ENCODE data around the gene HMCN1. TPM values are rescaled to one million over a fixed set of nuclear protein-coding genes. Genes with fewer than 3 reads are reported as not detected.

HMCN1 gene
- total RNA-seq, 2 experiments from 2014 or later, result not detected

DNA sequence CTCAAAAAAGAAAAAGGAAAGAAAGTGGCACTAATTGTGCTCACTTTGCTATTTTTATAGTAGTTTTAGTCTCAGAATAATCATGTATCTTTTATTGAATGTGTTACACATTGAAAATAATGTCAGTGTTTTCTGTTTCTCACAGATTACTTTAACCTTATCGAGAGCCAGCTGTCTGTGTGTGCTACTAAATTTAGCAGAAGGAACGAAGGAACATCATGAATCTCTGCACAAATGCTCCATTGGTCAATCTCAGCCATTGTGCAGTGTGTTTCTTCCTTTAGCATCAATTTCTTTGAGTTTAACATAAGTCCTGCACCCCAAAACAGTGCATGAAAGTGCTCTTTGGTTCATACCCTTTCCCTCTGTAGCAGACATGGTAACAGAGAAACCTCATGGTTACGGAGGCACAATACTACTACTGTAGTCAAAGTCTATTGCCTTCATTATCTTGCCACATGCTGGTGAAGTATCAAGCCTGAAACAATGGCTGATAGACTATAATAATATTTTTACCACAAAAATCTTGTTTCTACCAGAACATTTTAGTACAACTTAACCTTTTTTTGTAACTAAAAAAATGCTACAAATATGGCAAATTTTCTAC lies 310.0 kb downstream of the HMCN1 start:
- intact Hi-C loops (cut with micrococcal nuclease), result no loop called here
- DNase-seq, result no peak
- no peak overlapping the region for H3K27ac Mint-ChIP-seq
- CTCF ChIA-PET, result no interaction called here
- POLR2A ChIA-PET, result no interaction called here
- no peaks in the 10 kb centered on the region for H3K9me3 Mint-ChIP-seq
- no peaks in the 10 kb centered on the region for H3K27me3 Mint-ChIP-seq
- H3K4me3 Mint-ChIP-seq, result no peak overlapping the region
- no peaks in the 10 kb centered on the region for H3K4me1 Mint-ChIP-seq (ENCODE audit: low read depth)
- H3K36me3 Mint-ChIP-seq, result no peaks in the 10 kb centered on the region

DNA sequence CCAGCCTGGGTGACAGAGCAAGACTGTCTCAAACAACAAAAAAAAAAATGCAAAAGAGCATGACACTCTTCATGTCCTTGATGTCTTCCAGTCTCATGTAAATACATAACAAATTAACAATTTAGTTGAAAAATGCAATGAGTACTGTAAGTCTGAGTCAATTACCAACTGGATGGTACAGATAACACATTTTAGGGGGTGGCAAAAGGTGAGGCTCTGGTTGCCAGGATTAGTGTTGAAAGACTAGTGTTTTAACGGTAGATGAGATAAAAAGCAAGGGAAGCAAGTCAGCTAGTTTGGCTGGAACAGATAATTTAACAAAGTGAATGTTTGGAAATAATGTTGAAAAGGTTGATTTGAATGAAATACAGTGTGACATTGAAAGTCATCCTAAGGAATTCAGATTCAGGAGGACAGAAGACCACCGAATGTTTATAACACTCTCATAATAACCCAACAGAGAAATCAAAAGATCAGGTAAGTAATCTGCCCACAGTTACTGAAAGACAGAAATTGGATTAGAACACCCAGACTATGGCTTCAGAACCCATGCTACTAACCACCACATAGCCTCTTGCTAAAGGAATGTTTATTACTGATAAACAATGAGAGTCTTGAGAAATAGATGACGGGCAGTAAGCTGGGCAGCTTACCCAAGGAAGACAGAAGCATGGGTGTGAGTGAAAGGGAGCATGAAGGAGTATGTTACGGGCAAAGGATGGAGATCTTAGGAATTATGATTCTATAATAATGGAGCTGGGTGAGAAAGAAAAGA lies 312.4 kb downstream of the HMCN1 start:
- H3K27me3 Mint-ChIP-seq, result no peaks in the 10 kb centered on the region
- no peaks in the 10 kb centered on the region for H3K9me3 Mint-ChIP-seq
- H3K4me1 Mint-ChIP-seq (ENCODE audit: low read depth), result no peaks in the 10 kb centered on the region
- DNase-seq, result no peak
- H3K4me3 Mint-ChIP-seq, result no peak overlapping the region
- intact Hi-C loops (cut with micrococcal nuclease), result no loop called here
- ChIA-PET CTCF (no interaction called here), POLR2A (no interaction called here)
- H3K36me3 Mint-ChIP-seq, result no peaks in the 10 kb centered on the region
- no peak overlapping the region for H3K27ac Mint-ChIP-seq

DNA sequence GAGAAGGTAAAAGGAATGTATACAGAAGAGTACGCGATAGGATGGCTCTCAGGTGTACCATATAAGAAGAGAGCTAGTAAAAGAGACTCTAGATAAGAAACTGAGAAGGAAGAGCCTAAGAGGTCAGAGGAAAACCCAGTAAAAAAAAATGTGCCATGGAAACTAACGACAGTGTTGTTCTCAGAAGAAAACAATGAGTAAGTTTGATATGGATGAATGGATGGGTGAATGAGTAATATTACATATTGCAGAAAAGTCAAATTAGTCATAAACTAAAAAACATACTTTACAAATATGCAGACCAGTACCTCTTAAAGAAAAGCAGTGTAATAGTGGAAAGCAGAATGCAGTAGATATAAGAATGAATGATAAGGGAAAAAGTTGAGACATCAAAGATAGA lies 316.2 kb downstream of the HMCN1 start:
- Mint-ChIP-seq H3K36me3 (no peaks in the 10 kb centered on the region), H3K9me3 (no peaks in the 10 kb centered on the region), H3K4me3 (no peak overlapping the region), H3K27me3 (peaks cover 1% of the 10 kb centered on the region), H3K4me1 (ENCODE audit: low read depth) (no peaks in the 10 kb centered on the region), H3K27ac (no peak overlapping the region)
- intact Hi-C loops (cut with micrococcal nuclease), result no loop called here
- ChIA-PET CTCF (no interaction called here), POLR2A (no interaction called here)
- DNase-seq, result no peak

DNA sequence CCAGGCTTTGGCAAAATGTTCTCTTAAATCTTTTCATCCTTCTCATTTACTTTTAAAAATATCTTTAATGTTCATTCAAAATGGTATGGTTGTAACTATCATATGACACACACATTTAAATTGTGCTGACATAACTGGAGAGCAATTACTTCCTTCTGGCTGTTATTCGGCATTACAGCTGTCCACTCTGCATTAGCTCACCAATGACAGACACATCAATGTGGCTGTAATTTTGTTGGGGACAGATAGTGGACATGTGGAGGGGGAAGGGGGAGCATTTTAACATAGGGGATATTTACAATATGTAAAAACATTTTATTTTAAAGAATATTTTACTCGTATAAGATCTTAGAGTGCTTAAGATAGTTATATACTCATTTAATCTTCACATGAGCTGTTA lies 319.8 kb downstream of the HMCN1 start:
- Mint-ChIP-seq H3K27me3 (peaks cover 1% of the 10 kb centered on the region), H3K27ac (no peak overlapping the region), H3K9me3 (no peaks in the 10 kb centered on the region), H3K36me3 (no peaks in the 10 kb centered on the region), H3K4me3 (no peak overlapping the region), H3K4me1 (ENCODE audit: low read depth) (no peaks in the 10 kb centered on the region)
- DNase-seq, result no peak
- intact Hi-C loops (cut with micrococcal nuclease), result no loop called here
- ChIA-PET POLR2A (no interaction called here), CTCF (no interaction called here)

DNA sequence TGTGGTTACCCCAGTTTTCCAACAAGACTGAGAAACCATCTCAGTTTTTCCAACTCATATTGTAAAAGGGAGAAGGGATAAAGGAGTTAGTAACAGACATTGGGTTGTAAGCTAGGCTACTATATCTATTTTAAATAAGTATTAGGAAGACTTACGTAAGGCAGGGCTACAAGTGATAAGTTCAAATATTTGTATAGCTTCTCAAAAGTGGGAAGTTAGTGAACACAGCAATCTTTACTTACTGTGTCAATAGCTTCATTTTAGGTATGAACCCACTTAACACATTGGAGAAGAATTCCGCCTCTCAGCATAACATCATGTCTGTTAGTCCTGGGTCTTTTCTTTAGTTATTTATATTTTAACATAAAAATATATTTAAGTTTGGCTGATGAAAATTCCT lies 320.7 kb downstream of the HMCN1 start:
- H3K9me3 Mint-ChIP-seq, result no peaks in the 10 kb centered on the region
- no peak overlapping the region for H3K4me3 Mint-ChIP-seq
- H3K4me1 Mint-ChIP-seq (ENCODE audit: low read depth), result no peaks in the 10 kb centered on the region
- ChIA-PET POLR2A (no interaction called here), CTCF (no interaction called here)
- DNase-seq, result no peak
- H3K36me3 Mint-ChIP-seq, result no peaks in the 10 kb centered on the region
- no peak overlapping the region for H3K27ac Mint-ChIP-seq
- intact Hi-C loops (cut with micrococcal nuclease), result no loop called here
- peaks cover 1% of the 10 kb centered on the region for H3K27me3 Mint-ChIP-seq

DNA sequence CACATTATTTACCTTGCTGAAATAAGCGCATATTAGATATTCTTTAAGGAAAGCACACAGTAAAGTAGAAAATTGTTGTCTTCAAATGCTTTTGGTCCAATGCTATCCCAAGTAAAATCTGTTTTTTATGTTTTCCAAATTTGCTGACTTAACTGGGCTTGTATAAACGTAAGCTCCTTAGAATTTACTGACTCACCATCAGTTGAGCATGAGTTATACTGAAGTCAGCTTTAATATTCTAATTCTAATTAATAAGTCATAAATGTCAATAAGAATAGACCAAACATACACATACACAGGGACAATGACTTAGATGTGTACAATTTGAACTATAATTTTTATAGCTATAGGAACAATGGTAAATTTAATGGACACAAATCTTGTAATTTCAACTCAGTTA lies 321.7 kb downstream of the HMCN1 start:
- Mint-ChIP-seq H3K4me1 (ENCODE audit: low read depth) (no peaks in the 10 kb centered on the region), H3K27ac (no peak overlapping the region), H3K4me3 (no peak overlapping the region), H3K9me3 (no peaks in the 10 kb centered on the region), H3K36me3 (no peaks in the 10 kb centered on the region), H3K27me3 (peaks cover 1% of the 10 kb centered on the region)
- no peak for DNase-seq
- intact Hi-C loops (cut with micrococcal nuclease), result no loop called here
- POLR2A ChIA-PET, result no interaction called here
- CTCF ChIA-PET, result no interaction called here

DNA sequence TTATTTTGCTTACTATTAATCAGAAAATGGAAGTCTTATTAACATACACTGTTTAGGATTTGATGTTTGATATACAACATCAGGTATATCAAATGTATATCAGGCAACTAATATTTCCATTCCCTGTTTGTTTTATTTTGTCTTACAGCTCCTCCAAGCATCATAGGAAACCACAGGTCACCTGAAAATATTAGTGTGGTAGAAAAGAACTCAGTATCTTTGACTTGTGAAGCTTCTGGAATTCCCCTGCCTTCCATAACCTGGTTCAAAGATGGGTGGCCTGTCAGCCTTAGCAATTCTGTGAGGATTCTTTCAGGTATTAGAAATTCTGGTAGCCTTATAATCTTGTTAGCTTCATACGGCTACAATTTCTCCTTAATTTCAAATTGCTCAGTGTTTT lies 322.9 kb downstream of the HMCN1 start:
- Mint-ChIP-seq H3K27me3 (peaks cover 1% of the 10 kb centered on the region), H3K4me3 (no peak overlapping the region), H3K4me1 (ENCODE audit: low read depth) (no peaks in the 10 kb centered on the region), H3K9me3 (no peaks in the 10 kb centered on the region), H3K27ac (no peak overlapping the region), H3K36me3 (no peaks in the 10 kb centered on the region)
- ChIA-PET POLR2A (no interaction called here), CTCF (no interaction called here)
- no peak for DNase-seq
- intact Hi-C loops (cut with micrococcal nuclease), result no loop called here

DNA sequence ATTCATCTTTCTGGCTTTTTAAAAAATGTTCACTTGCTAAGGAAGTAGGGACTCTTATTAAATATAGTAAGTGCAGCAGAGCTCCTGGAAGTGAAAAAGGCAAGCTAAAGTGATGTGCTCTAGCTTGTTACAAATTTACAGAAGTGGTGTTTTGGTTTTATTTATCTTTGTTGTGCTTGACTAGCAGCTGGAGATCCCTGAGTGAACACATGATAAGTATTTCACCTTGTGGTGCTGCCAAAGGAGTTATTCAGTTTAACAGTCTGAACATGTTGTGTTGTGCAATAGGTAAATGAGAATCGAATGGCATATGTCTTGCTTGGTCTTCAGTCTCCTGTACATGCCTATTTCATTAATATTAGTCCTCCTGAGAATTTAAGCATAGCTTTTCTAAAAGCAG lies 325.1 kb downstream of the HMCN1 start:
- intact Hi-C loops (cut with micrococcal nuclease), result no loop called here
- H3K27ac Mint-ChIP-seq, result no peak overlapping the region
- POLR2A ChIA-PET, result no interaction called here
- no peak for DNase-seq
- no peaks in the 10 kb centered on the region for H3K36me3 Mint-ChIP-seq
- CTCF ChIA-PET, result interaction anchor here (1.2 kb wide), 1 partner anchor 12 kb away, joined by 3 read pairs; no protein-coding TSS in a partner anchor
- no peaks in the 10 kb centered on the region for H3K9me3 Mint-ChIP-seq
- no peaks in the 10 kb centered on the region for H3K4me1 Mint-ChIP-seq (ENCODE audit: low read depth)
- no peak overlapping the region for H3K4me3 Mint-ChIP-seq
- peaks cover 1% of the 10 kb centered on the region for H3K27me3 Mint-ChIP-seq

DNA sequence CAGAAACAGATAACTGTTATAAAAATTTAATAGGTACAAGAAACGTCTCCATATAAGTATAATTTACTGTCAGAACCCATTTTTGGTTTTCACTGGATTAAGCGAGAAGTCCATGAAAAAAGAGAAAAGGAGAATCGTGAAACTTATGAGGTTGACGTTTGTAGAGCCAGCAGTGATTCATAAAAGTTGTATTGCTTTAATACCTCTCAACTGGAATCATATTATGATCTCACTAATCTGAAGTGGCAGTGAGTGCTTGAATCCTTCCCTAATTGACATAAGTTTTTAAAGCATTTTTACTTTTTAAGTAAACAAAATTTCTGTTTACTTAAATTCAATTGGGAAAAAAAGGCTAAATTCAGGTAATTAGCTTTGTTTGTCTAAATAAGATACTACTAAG lies 325.6 kb downstream of the HMCN1 start:
- CTCF ChIA-PET, result no interaction called here
- Mint-ChIP-seq H3K36me3 (no peaks in the 10 kb centered on the region), H3K27me3 (no peaks in the 10 kb centered on the region), H3K4me1 (ENCODE audit: low read depth) (no peaks in the 10 kb centered on the region), H3K9me3 (no peaks in the 10 kb centered on the region), H3K4me3 (no peak overlapping the region), H3K27ac (no peak overlapping the region)
- DNase-seq, result no peak
- intact Hi-C loops (cut with micrococcal nuclease), result no loop called here
- POLR2A ChIA-PET, result no interaction called here

DNA sequence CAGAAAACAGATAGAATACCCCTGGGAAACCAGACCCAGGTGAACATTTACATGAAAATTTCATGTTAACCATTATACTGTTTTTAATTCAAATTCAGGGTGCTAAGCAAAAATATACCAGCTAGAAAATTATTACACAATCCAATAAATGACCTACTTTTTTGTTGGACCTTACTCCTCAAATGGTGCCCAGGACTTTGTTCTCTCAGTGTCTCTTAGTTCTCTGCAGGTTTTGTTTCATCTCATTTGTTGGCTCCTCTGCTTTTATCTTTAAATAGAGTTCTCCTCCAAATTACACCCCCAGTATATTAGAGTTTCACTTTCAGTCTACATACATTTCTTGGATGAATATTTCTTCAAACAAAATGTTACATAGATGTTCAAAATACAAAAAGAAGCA lies 326.0 kb downstream of the HMCN1 start:
- Mint-ChIP-seq H3K27ac (no peak overlapping the region), H3K9me3 (no peaks in the 10 kb centered on the region), H3K36me3 (no peaks in the 10 kb centered on the region), H3K4me3 (no peak overlapping the region), H3K27me3 (no peaks in the 10 kb centered on the region), H3K4me1 (ENCODE audit: low read depth) (no peaks in the 10 kb centered on the region)
- intact Hi-C loops (cut with micrococcal nuclease), result no loop called here
- ChIA-PET POLR2A (no interaction called here), CTCF (no interaction called here)
- DNase-seq, result no peak

DNA sequence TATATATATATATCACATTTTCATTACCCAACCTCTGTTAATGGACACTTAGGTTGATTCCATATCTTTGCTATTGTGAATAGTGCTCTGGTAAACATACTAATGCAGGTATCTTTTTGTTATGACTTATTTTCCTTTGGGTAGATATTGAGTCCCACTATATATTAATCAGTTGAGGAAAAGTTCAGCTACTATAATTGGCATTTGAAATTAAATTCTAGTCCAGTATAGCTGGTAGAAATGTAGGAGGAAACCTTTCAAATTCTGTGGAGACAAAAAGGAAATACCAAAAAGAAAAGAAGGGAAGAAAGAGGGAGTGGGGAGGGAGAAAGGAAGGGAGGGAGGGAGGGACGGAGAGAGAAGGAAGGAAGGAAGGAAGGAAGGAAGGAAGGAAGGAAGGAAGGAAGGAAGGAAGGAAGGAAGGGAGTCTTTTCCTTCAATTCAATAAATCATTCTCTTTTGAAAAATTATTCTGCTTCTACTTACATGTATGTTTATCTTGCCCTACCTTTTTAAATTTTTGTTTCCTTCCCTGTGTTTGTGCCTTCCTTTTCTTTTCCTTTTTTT lies 329.0 kb downstream of the HMCN1 start:
- Mint-ChIP-seq H3K4me1 (ENCODE audit: low read depth) (no peaks in the 10 kb centered on the region), H3K4me3 (no peak overlapping the region), H3K27ac (no peak overlapping the region), H3K27me3 (no peaks in the 10 kb centered on the region), H3K36me3 (no peaks in the 10 kb centered on the region), H3K9me3 (no peaks in the 10 kb centered on the region)
- intact Hi-C loops (cut with micrococcal nuclease), result no loop called here
- POLR2A ChIA-PET, result no interaction called here
- no peak for DNase-seq
- CTCF ChIA-PET, result no interaction called here

DNA sequence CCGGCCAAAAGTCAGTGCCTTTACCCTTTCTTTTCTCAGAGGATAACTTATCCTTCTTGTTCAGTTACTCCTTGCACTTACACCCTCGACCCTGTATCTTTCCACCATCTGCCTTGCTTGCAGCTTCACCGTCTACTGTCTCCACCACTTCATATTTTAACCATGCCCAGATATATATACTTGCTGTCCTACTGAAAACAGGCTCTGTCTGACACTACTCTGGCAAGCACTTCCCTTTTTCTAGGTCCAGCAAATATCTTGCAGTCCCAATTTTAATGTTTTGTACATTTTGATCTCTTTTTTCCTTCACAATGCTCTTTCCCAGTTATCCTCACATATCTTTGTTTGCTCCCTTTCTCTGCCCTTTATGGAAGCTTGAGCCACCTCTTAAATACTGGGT lies 332.2 kb downstream of the HMCN1 start:
- DNase-seq, result no peak
- no peaks in the 10 kb centered on the region for H3K36me3 Mint-ChIP-seq
- POLR2A ChIA-PET, result no interaction called here
- no peak overlapping the region for H3K4me3 Mint-ChIP-seq
- H3K9me3 Mint-ChIP-seq, result no peaks in the 10 kb centered on the region
- CTCF ChIA-PET, result no interaction called here
- no peak overlapping the region for H3K27ac Mint-ChIP-seq
- intact Hi-C loops (cut with micrococcal nuclease), result no loop called here
- peaks cover 3% of the 10 kb centered on the region for H3K27me3 Mint-ChIP-seq
- H3K4me1 Mint-ChIP-seq (ENCODE audit: low read depth), result no peaks in the 10 kb centered on the region

DNA sequence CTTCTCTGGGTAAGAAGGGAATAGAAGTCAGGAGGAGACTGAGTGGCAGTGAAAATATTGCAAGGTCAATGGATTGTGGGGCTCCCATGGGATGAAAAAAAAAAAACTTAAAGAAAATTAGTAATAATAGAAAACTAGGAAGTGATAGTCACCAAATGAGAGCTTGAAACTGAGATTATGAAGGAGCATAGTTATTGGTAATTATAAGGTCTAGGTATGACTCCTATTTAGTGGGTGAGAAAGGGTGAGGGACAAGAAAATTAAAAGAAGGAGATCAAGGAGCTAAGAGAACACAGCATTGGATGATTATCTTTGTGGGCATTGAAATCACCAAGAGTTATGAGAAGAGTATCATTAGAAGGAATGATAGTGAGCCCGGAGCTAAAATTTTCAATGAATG lies 339.5 kb downstream of the HMCN1 start:
- Mint-ChIP-seq H3K36me3 (no peaks in the 10 kb centered on the region), H3K4me3 (no peak overlapping the region), H3K4me1 (ENCODE audit: low read depth) (no peaks in the 10 kb centered on the region), H3K27me3 (peaks cover 2% of the 10 kb centered on the region), H3K27ac (no peak overlapping the region), H3K9me3 (no peaks in the 10 kb centered on the region)
- CTCF ChIA-PET, result no interaction called here
- no peak for DNase-seq
- POLR2A ChIA-PET, result no interaction called here
- intact Hi-C loops (cut with micrococcal nuclease), result no loop called here

All from activated CD4-positive, alpha-beta memory T cell treated with anti-CD3 and anti-CD28 coated beads for 36 hours (primary cell).